MG63 (cell line): ENCODE results near the gene BBS12. TPM values are rescaled to one million over a fixed set of nuclear protein-coding genes. Genes with fewer than 3 reads are reported as not detected.
"Not testable (repeated sequence)": the region's sequence is repeated elsewhere in the genome, so short reads cannot be mapped to it uniquely, and the experiment has no call there.

Experiments
- DNase-seq: peaks from one replicate; pipeline ENCODE4 v3.0.0-alpha.2; 2020
- H3K27me3 ChIP-seq: fragments of 250-450 bp; sonication (Bioruptor Pico); 2 replicates; pipeline ENCODE4 v1.5.1; 2020; ENCODE audit warnings: mild to moderate bottlenecking, moderate library complexity
- H3K36me3 ChIP-seq: fragments of 250-450 bp; sonication (Bioruptor Pico); 2 replicates; pipeline ENCODE4 v1.5.1; 2020; ENCODE audit warnings: mild to moderate bottlenecking, moderate library complexity
- H3K4me3 ChIP-seq: fragments of 250-450 bp; sonication (Bioruptor Pico); 2 replicates; pipeline ENCODE4 v1.5.1; 2020; ENCODE audit warnings: mild to moderate bottlenecking, moderate library complexity
- H3K9me3 ChIP-seq: fragments of 250-450 bp; sonication (Bioruptor Pico); 2 replicates; pipeline ENCODE4 v1.5.1; 2020; ENCODE audit warnings: mild to moderate bottlenecking, moderate library complexity
- total RNA-seq: library from RNA; depleted of rRNA; stranded (reverse); fragments of >200 nt; shearing (Covaris generic); gene quantifications from 2 replicates; pipeline ENCODE4 v1.2.3, GENCODE V29; 2014; ENCODE audit warnings: low replicate concordance; rRNA removed

Gene BBS12
- total RNA-seq, 1 experiment from 2014 or later, result 5.6 TPM

DNA sequence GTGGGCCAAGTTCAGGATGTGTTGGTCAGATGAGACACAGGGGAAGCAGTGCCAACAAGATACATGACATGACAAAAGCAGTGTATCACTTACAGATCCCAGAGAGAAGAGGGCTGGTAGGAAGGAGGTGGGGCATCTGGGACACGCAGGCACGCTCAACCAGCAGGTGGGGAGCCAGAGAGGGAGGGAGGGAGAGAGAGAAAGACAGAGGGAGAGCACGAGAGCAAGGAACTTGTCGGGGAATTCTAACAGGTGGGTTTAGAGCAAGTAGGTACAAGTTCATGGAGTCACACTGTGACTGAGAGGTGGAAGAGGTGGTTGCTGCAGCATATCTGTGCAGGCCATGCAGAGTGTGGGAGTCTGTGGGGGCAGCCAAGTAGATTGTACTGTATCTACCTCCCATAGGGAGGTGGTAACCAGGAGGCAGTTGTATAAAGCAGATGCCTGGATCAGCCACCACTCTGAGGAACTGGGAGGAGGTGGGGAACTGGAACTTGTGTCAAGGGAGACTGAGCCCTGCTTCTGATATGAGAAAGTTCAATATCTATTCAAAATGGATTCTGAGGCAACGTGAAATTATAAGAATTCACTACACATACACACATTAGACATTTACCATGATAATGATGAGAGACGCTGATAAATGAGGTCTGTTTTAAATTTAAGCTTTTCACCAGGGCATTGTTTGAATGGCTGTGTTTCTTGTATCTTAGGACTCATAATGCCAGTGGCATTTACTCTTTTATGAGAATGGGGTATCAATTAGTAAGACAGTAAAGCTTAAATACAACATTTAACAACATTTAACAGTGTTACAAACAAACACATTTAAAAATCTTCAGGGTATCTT lies 43.7 kb downstream of the BBS12 start:
- no peak overlapping the region for H3K4me3 ChIP-seq
- no peaks in the 10 kb centered on the region for H3K27me3 ChIP-seq
- H3K36me3 ChIP-seq, result no peaks in the 10 kb centered on the region
- H3K9me3 ChIP-seq, result no peaks in the 10 kb centered on the region
- DNase-seq, result no peak

- H3K4me3 ChIP-seq, result no peak overlapping the region
- no peaks in the 10 kb centered on the region for H3K27me3 ChIP-seq
- no peaks in the 10 kb centered on the region for H3K9me3 ChIP-seq
- no peaks in the 10 kb centered on the region for H3K36me3 ChIP-seq
- DNase-seq, result no peak
Measured at GRCh38 chr4:122776916-122777315, 44.4 kb downstream of the BBS12 start.

- H3K9me3 ChIP-seq, result no peaks in the 10 kb centered on the region
- H3K27me3 ChIP-seq, result no peaks in the 10 kb centered on the region
- DNase-seq, result no peak
- H3K4me3 ChIP-seq, result no peak overlapping the region
- no peaks in the 10 kb centered on the region for H3K36me3 ChIP-seq
Measured at GRCh38 chr4:122777846-122778673, 45.6 kb downstream of the BBS12 start.

- Histone ChIP-seq H3K9me3 (no peaks in the 10 kb centered on the region), H3K4me3 (no peak overlapping the region), H3K27me3 (no peaks in the 10 kb centered on the region), H3K36me3 (no peaks in the 10 kb centered on the region)
- no peak for DNase-seq
Measured at GRCh38 chr4:122781486-122781885, 49.0 kb downstream of the BBS12 start.

DNA sequence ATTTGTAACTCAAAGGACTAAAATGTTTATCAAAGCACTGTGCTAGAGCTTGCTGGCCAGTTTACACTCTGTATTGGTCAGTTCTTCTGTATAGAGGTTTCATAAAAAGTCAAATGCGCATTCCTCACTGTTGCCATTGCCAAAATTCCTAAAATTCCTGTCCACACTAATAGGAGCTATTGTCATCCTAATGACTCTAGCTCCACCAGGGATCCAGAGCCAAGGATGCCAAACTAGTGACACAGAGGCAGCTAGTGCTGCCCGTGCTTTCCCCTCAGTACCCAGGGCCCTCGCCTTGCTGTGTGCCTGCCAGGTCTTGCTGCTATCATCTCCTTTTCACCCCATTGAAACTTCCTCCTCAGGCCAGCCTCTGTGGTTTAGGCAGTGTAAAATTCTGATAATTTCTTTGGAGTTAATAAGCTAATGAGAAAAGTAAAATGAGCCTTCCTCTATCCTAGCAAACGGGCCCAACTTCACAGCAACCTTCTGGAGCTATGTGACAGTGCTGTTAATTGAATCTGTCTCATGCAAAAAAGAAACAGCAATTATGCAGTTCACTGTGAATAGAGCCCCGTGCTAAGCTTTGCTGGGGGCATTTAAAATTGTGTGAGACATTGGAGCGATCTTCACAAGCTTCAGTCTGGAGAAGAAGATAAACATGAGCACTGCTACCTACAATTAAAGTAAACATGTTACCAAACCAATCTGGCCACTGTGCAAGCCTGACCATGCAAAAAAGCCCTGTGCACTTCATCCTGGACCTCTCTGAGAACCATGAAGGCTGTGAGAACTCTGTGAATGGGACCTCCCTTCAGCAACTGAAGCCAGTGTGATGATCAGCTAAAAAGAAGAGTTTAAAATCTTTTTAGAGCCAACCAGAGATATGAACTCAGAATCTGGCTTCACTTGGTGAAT lies 51.1 kb downstream of the BBS12 start:
- no peaks in the 10 kb centered on the region; the same call in 1 of the 2 replicates for H3K36me3 ChIP-seq
- DNase-seq, result peak; percentile 98
- H3K27me3 ChIP-seq, result no peaks in the 10 kb centered on the region
- H3K4me3 ChIP-seq, result no peak overlapping the region
- H3K9me3 ChIP-seq, result peaks cover 6% of the 10 kb centered on the region

GRCh38 chr4:122784261-122784660 lies 51.8 kb downstream of the BBS12 start:
- DNase-seq, result no peak
- peaks cover 6% of the 10 kb centered on the region for H3K9me3 ChIP-seq
- H3K4me3 ChIP-seq, result no peak overlapping the region
- H3K27me3 ChIP-seq, result no peaks in the 10 kb centered on the region
- H3K36me3 ChIP-seq, result no peaks in the 10 kb centered on the region; the same call in 1 of the 2 replicates

GRCh38 chr4:122785099-122785498 lies 52.6 kb downstream of the BBS12 start:
- DNase-seq, result no peak

GRCh38 chr4:122786296-122786695 lies 53.8 kb downstream of the BBS12 start:
- H3K9me3 ChIP-seq, DNase-seq, H3K4me3 ChIP-seq, H3K36me3 ChIP-seq, H3K27me3 ChIP-seq: not testable (repeated sequence)

More at GRCh38 chr4:122785099-122785498, 52.6 kb downstream of the BBS12 start:
- H3K9me3 ChIP-seq, result peaks cover 6% of the 10 kb centered on the region
- no peaks in the 10 kb centered on the region; the same call in 1 of the 2 replicates for H3K36me3 ChIP-seq
- H3K27me3 ChIP-seq, result no peaks in the 10 kb centered on the region
- H3K4me3 ChIP-seq, result no peak overlapping the region

DNA sequence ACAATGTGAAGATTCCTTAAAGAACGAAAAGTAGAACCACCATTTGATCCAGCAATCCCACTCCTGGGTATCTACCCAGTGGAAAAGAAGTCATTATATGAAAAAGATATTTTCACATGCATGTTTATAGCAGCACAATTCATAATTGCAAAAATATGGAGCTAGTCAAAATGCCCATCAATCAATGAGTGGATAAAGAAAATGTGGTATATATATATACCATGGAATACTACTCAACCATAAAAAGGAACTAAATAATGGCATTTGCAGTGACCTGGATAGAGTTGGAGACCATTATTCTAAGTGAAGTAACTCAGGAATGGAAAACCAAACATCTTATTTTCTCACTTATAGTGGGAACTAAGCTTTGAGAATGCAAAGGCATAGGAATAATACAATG lies 54.4 kb downstream of the BBS12 start:
- H3K9me3 ChIP-seq, H3K27me3 ChIP-seq, H3K4me3 ChIP-seq, DNase-seq, H3K36me3 ChIP-seq: not testable (repeated sequence)

DNA sequence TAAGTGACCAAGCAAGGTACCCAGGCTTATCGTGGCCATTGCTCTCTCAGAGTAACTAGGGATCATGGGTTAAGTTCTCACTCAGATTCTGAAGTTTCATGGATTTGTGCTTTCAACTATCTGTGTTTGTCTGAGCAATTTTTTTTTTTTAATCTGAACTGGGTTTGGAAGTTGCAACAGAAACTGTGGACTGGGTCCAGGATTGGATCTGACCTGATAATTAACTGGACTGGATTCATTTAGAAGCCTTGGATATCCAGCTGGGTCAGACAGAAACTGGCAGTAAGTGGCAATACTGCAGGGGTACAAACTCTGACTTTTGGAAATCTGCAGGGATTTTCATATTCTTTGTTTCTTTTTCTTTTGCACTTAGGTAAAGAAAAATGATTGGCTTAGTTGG lies 55.4 kb downstream of the BBS12 start:
- no peak for DNase-seq
- Histone ChIP-seq H3K4me3 (no peak overlapping the region), H3K27me3 (no peaks in the 10 kb centered on the region), H3K36me3 (no peaks in the 10 kb centered on the region; the same call in 1 of the 2 replicates), H3K9me3 (peaks cover 6% of the 10 kb centered on the region)

DNA sequence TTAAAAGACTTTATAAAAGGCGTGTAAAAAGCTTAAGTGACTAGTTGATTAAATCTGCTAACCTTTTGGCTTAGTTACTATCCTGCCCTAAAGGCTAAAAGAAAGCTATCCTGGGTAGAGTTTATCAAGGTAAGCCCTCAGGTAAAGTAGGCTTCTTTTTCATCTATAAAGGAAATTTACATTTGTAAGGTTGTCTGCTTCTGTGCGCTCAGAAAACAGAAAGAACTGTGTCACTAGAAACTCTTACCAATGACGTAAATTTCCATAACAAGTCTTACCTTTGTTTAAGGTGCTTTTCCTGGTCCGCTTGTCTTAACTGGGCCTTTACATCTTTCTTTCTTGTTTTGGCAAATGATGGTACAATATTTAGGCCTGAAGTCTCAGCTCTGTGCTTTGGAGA lies 56.4 kb downstream of the BBS12 start:
- Histone ChIP-seq H3K36me3 (no peaks in the 10 kb centered on the region; the same call in 1 of the 2 replicates), H3K9me3 (peaks cover 6% of the 10 kb centered on the region), H3K4me3 (no peak overlapping the region), H3K27me3 (no peaks in the 10 kb centered on the region)
- DNase-seq, result no peak

DNA sequence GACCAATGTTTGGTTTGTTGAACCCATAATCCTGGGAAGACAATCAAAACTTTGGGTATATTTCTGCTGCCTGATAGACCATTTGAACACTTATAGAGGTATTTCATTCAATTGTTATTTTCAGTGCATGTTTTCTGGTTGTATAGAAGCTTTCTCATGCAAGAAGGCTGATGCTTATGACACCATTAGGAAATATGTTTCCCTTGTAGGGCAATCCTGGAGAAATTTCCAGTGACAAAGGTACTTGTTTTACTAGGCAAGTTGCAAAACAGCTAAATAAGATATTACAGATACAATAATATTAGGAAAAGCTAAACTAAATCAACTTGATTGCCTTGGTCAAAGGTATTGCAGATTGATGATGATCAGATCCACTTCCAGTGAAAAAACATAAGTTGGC lies 61.3 kb downstream of the BBS12 start:
- DNase-seq, result no peak
- H3K36me3 ChIP-seq, result no peaks in the 10 kb centered on the region
- H3K9me3 ChIP-seq, result no peaks in the 10 kb centered on the region
- no peak overlapping the region for H3K4me3 ChIP-seq
- H3K27me3 ChIP-seq, result no peaks in the 10 kb centered on the region

Other genes with a start within 250 kb of the BBS12 start
- gene IL21, start 111.6 kb upstream of the BBS12 start, total RNA-seq, result not detected in 2 replicates
- gene FGF2, start 94.1 kb downstream of the BBS12 start, total RNA-seq, result 48.5 and 109 TPM in 2 replicates
- 17.9 and 34.5 TPM in 2 replicates for gene NUDT6, start 189.9 kb downstream of the BBS12 start, total RNA-seq